Sigmoid colon (tissue), 7 donors: Measurements from ENCODE around the gene DSTN. TPM values are rescaled to one million over a fixed set of nuclear protein-coding genes. Genes with fewer than 3 reads are reported as not detected.

ENCODE experiments used
- DNase-seq: peaks from one replicate; pipeline ENCODE4 v3.0.0-alpha.2; 2019
- H3K27ac ChIP-seq, 4 donors: fragments of 200-600 bp; sonication (generic); one replicate each; pipeline ENCODE4 v1.5.1; 2016 to 2019; ENCODE audit warnings: mild to moderate bottlenecking in 1 of 4
- H3K27me3 ChIP-seq, 3 donors: fragments of 200-600 bp; sonication (generic); one replicate each; pipeline ENCODE4 v1.5.1; 2019; ENCODE audit warnings: mild to moderate bottlenecking in 1 of 3
- H3K36me3 ChIP-seq, 4 donors: fragments of 200-600 bp; sonication (generic); one replicate each; pipeline ENCODE4 v1.5.1; 2016 to 2019
- H3K4me1 ChIP-seq, 4 donors: fragments of 200-600 bp; sonication (generic); one replicate each; pipeline ENCODE4 v1.5.1; 2017 to 2019
- H3K4me3 ChIP-seq, 4 donors: fragments of 200-600 bp; sonication (generic); one replicate each; pipeline ENCODE4 v1.5.1; 2017 to 2019; ENCODE audit warnings: mild to moderate bottlenecking in 2 of 4, moderate library complexity in 1 of 4
- H3K9me3 ChIP-seq, 4 donors: fragments of 200-600 bp in 3 of 4; sonication (generic) in 3 of 4; one replicate each; pipeline versions ENCODE4 v1.5.1 to v1.6.1; 2013 to 2019
- EP300 ChIP-seq, 4 donors: sonication (generic); formaldehyde crosslinking; IDR thresholded peaks; one replicate each; pipeline ENCODE4 v1.6.1; 2017; ENCODE audit warnings: antibody characterized with exemption in 4 of 4
- POLR2A ChIP-seq, 2 donors: fragments of 450-650 bp; IDR thresholded peaks; one replicate each; pipeline ENCODE4 v1.6.1; 2016; ENCODE audit warnings: antibody characterized with exemption in 2 of 2, mild to moderate bottlenecking in 2 of 2, moderate library complexity in 2 of 2
- POLR2AphosphoS5 ChIP-seq, 4 donors: sonication (generic); formaldehyde crosslinking; IDR thresholded peaks; one replicate each; pipeline ENCODE4 v1.6.1; 2017; ENCODE audit warnings: antibody characterized with exemption in 4 of 4
- WGBS, 2 donors: extraction: QIAGEN DNeasy Blood & Tissue Kit; methylation state at CpG; one replicate each; pipeline ENCODE4 v1.1.7; 2013; 5-methylcytosine and 5-hydroxymethylcytosine counted together
- intact Hi-C: fragments of 100-400 bp; cut with DNase I; formaldehyde crosslinking; loops from one replicate; pipeline ENCODE4 v1.15.1; 2023
- polyA plus RNA-seq, 3 donors: library from polyadenylated mRNA; stranded (reverse); fragments of 200-250 nt; gene quantifications; one replicate each; pipeline ENCODE4 v1.2.3, GENCODE V29; 2013
- total RNA-seq, 4 donors: library from RNA; depleted of rRNA; stranded (reverse); fragments of >200 nt; gene quantifications; one replicate each; pipeline ENCODE4 v1.1.0, GENCODE V29; 2016
- TF ChIP-seq, protein P1 (sequence below), 4 experiments: fragments of 450-650 bp in 3 of 4; fragments of 200-600 bp in 1 of 4; IDR thresholded peaks; one replicate each; pipeline ENCODE4 v1.5.1; 2016 to 2019; ENCODE audit warnings: antibody characterized with exemption in 4 of 4, mild to moderate bottlenecking in 3 of 4, moderate library complexity in 2 of 4
- donor health status: healthy with polysubstance abuse.
- donor health status: Bipolar disorder and iron deficiency.
- donor health status: healthy.

DSTN gene
- total and polyA plus RNA-seq, 7 donors = 429 to 2,237 (median 1,872) TPM

DNA sequence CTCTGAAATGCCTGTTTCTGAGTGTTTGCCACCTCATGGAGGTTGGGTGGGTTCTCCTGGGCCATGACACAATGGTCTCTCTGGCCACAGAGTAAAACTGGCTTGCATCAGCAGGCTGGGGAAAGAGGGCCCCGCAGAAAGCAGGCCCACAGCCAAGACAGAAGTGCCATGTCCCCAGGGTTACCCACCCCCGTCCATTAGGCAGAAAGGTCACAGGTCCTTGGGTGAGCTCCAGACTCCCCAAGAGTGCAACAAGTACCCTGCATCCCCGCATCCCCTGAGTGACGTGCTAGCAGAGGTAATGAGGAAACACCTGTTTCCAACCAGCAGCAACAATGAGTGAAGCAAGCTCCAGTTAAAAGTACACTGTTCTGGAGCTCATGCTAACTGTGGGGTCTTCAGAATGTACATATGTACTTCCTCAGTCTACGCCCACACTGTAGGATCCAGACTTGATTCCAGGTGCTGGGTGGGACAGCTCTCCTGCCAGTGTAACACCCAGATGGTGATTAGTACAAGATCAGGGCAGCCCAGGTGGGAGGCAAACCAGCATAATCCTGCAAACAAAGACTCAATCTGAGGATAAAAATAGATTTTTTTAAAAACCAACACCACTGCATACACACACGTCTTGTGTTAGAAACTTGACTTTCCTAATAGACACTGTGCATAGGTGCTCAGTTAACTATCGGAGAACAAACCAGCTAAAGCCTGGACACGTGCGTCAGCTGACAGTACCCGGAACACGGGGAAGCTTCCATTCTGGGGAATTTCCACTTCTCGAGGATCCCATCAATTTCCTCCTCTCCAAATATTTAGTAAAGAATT lies 80.6 kb downstream of the DSTN start:
- intact Hi-C loops = no loop called here
- DNase-seq = peak; percentile 64
- peaks cover 0 to 83% (median 71%) of the 10 kb centered on the region in 4 donors for H3K4me1 ChIP-seq

DNA sequence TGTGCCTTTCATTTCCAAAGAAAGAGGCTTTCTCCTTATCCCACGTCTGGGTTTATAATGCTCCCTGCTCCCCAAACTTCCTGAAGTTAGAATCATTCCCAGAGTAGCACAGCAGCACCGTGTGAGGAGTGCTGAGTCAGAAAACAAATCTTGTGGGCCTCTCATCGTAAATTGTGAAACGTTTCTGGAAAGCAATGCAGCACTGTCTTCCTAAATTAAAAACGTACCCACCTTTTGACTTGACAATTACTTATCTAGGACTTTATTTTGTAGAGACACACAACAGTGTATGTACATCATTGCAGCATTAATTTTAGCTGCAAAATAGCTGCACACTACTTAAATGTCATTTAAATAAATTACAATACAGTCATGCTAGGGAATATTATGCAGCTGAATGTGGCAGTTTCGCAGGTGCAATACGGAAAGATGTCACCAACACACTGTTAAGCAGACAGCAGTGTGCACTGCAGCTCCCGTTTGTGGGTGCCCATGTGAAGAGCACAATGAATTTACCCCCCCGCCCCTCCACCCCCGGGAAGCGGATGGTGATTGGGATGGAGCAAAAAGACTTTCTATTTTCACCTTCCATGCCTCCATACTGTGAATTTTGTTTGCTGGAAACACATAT lies 81.4 kb downstream of the DSTN start:
- intact Hi-C loops = no loop called here
- TF ChIP-seq POLR2AphosphoS5 (IDR thresholded peaks at IDR 0.05) = no peak
- TF ChIP-seq EP300 (IDR thresholded peaks at IDR 0.05) = no peak
- TF ChIP-seq POLR2A (IDR thresholded peaks at IDR 0.05) = no peak
- TF ChIP-seq, protein P1, sequence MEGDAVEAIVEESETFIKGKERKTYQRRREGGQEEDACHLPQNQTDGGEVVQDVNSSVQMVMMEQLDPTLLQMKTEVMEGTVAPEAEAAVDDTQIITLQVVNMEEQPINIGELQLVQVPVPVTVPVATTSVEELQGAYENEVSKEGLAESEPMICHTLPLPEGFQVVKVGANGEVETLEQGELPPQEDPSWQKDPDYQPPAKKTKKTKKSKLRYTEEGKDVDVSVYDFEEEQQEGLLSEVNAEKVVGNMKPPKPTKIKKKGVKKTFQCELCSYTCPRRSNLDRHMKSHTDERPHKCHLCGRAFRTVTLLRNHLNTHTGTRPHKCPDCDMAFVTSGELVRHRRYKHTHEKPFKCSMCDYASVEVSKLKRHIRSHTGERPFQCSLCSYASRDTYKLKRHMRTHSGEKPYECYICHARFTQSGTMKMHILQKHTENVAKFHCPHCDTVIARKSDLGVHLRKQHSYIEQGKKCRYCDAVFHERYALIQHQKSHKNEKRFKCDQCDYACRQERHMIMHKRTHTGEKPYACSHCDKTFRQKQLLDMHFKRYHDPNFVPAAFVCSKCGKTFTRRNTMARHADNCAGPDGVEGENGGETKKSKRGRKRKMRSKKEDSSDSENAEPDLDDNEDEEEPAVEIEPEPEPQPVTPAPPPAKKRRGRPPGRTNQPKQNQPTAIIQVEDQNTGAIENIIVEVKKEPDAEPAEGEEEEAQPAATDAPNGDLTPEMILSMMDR (IDR thresholded peaks at IDR 0.05) = no peak
- WGBS, 2 donors = 46 to 55% methylated on average over 11 of the region's 11 CpGs
- Histone ChIP-seq H3K4me3 (no peak overlapping the region), H3K27ac (peak overlapping the region in 2 of 4 donors; percentile 10 to 29), H3K36me3 (peaks cover 0 to 5% (median 0%) of the 10 kb centered on the region in 4 donors), H3K9me3 (no peaks in the 10 kb centered on the region), H3K27me3 (no peaks in the 10 kb centered on the region), H3K4me1 (peaks cover 0 to 83% (median 66%) of the 10 kb centered on the region in 4 donors)
- peak; percentile 56 for DNase-seq

More for the DNA sequence above, 80.6 kb downstream of the DSTN start:
- H3K27ac ChIP-seq = peak overlapping the region in 2 of 4 donors; percentile 10 to 29
- H3K27me3 ChIP-seq = no peaks in the 10 kb centered on the region
- H3K4me3 ChIP-seq = no peak overlapping the region
- H3K9me3 ChIP-seq = no peaks in the 10 kb centered on the region
- WGBS, 2 donors = 64 to 67% methylated on average over 12 of the region's 12 CpGs
- peaks cover 0 to 5% (median 0%) of the 10 kb centered on the region in 4 donors for H3K36me3 ChIP-seq
- TF ChIP-seq POLR2A (IDR thresholded peaks at IDR 0.05) (no peak), EP300 (IDR thresholded peaks at IDR 0.05) (no peak), POLR2AphosphoS5 (IDR thresholded peaks at IDR 0.05) (no peak)
- TF ChIP-seq, protein P1 (IDR thresholded peaks at IDR 0.05) = no peak

DNA sequence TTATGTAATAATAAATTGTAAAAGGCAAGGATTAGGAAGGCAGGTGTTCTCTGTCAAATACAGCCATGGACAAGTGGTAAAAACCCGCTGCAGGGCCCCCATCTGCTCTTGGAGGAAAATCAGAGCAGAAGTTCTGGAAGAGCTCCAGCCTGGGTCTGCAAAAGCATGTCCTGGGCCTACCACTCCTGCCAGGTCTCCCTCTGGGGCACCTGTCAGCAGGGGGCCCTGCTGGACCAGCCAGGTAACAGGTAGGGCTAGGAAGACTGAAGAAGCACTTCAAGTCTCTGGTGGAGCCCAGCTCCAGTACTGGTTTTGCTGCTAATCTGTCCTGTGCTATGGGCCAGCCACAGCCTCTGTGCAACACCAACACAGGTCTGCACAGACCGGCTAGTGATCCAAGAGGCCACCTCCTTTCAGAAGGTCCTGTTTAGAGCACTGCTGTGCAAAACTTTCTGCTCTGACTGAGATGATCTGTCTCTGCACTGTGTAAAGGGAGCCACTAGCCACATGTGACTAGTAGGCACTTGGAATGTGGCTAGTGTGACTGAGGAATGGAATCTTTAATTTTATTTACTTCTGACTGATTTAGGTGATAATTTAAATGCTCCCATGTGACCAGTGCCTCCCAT lies 82.0 kb downstream of the DSTN start:
- Histone ChIP-seq H3K27ac (peak overlapping the region in 2 of 4 donors; percentile 10 to 29), H3K4me1 (peaks cover 0 to 77% (median 60%) of the 10 kb centered on the region in 4 donors), H3K9me3 (no peaks in the 10 kb centered on the region), H3K27me3 (no peaks in the 10 kb centered on the region), H3K4me3 (no peak overlapping the region), H3K36me3 (peaks cover 0 to 5% (median 0%) of the 10 kb centered on the region in 4 donors)
- intact Hi-C loops = no loop called here
- TF ChIP-seq POLR2AphosphoS5 (IDR thresholded peaks at IDR 0.05) (no peak), EP300 (IDR thresholded peaks at IDR 0.05) (no peak), POLR2A (IDR thresholded peaks at IDR 0.05) (no peak)
- TF ChIP-seq, protein P1 (IDR thresholded peaks at IDR 0.05) = no peak
- DNase-seq = peak; percentile 60
- WGBS, 2 donors = 45 to 76% methylated on average over 2 of the region's 2 CpGs

DNA sequence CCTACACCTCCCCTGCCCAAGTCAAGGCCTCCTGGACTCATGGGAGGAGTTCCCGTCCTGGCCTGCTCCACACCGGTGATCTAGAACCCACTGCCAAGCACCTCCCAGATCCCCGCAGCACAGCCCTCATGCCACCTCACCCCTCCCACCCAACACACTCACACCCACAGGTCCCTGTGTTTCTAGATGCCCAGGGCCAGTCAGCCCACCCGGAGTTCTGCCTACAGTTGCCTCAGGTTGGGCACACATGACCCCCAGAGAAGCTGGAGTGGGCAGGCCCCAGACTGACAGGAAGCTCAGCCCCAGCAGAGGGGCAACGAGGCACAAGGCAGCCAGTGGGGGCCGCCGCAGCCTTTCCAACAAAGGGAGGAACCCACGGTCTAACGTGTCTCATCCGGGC lies 82.5 kb downstream of the DSTN start:
- intact Hi-C loops = no loop called here
- 86 to 90% methylated on average over 10 of the region's 10 CpGs for WGBS, 2 donors
- Histone ChIP-seq H3K9me3 (no peaks in the 10 kb centered on the region), H3K27ac (peak overlapping the region in 3 of 4 donors; percentile 3 to 29 (median 10)), H3K27me3 (no peaks in the 10 kb centered on the region), H3K36me3 (peaks cover 0 to 5% (median 0%) of the 10 kb centered on the region in 4 donors), H3K4me3 (no peak overlapping the region), H3K4me1 (peaks cover 0 to 71% (median 54%) of the 10 kb centered on the region in 4 donors)
- TF ChIP-seq POLR2AphosphoS5 (IDR thresholded peaks at IDR 0.05) (no peak), EP300 (IDR thresholded peaks at IDR 0.05) (no peak), POLR2A (IDR thresholded peaks at IDR 0.05) (no peak)
- TF ChIP-seq, protein P1 (IDR thresholded peaks at IDR 0.05) = no peak
- DNase-seq = peak; percentile 65
